ENCODE measurements around the gene CD300LG.

DNA sequence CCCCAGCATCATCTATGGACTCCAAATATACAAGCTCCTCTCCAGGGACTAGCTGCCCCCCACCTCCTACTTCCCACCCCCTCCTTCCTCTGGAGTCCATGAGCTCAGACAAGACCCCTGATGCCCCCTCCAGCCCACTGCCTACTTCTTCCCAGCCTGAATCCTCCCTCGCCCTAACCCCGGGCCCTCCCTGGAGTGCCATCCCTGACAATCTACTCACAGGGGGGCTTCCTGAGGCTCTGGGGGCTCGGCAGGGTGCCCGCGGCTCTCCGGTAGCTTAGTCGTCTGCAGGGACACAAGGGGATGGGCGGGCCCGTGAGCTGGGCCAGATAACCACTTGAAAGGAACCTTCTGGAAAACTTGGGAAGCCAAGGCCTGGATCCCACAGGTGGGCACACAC, 29.1 kb upstream of the CD300LG start:
- TF ChIP-seq, protein P1, sequence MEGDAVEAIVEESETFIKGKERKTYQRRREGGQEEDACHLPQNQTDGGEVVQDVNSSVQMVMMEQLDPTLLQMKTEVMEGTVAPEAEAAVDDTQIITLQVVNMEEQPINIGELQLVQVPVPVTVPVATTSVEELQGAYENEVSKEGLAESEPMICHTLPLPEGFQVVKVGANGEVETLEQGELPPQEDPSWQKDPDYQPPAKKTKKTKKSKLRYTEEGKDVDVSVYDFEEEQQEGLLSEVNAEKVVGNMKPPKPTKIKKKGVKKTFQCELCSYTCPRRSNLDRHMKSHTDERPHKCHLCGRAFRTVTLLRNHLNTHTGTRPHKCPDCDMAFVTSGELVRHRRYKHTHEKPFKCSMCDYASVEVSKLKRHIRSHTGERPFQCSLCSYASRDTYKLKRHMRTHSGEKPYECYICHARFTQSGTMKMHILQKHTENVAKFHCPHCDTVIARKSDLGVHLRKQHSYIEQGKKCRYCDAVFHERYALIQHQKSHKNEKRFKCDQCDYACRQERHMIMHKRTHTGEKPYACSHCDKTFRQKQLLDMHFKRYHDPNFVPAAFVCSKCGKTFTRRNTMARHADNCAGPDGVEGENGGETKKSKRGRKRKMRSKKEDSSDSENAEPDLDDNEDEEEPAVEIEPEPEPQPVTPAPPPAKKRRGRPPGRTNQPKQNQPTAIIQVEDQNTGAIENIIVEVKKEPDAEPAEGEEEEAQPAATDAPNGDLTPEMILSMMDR (IDR thresholded peaks at IDR 0.05), result no peak
- TF ChIP-seq POLR2AphosphoS5 (IDR thresholded peaks at IDR 0.05) (no peak), POLR2A (IDR thresholded peaks at IDR 0.05) (no peak)
